HCT116 (cell line): ENCODE measurements around the gene NT5C2. TPM values are rescaled to one million over a fixed set of nuclear protein-coding genes. Genes with fewer than 3 reads are reported as not detected.
"Not testable (repeated sequence)": the region's sequence is repeated elsewhere in the genome, so short reads cannot be mapped to it uniquely, and the experiment has no call there.

ENCODE experiments used
- ATAC-seq: fragments of 200-7000 bp; cut with Tn5 transposase; 2 replicates; pipeline ENCODE4 v1.9.1; 2020; ENCODE audit warnings: mild to moderate bottlenecking, moderate library complexity
- BruUV-seq: library from RNA; stranded (reverse); fragments of 400-500 nt; replicated peaks from 2 replicates; lab custom pipeline; 2021; lab: Mats Ljungman, UMichigan
- CTCF ChIA-PET: fragments of 300-600 bp; sonication (Branson Sonifier 250); formaldehyde crosslinking; loops from one replicate; lab custom pipeline; 2021; ENCODE audit warnings: antibody characterized with exemption; lab: Charles Lee
- POLR2A ChIA-PET: fragments of 300-600, 350-600 bp; sonication (Branson Sonifier 250); formaldehyde crosslinking; loops from one replicate; lab custom pipeline; 2021; ENCODE audit warnings: antibody characterized with exemption; lab: Charles Lee
- RAD21 ChIA-PET, 2 experiments: fragments of 300-600 bp; sonication (Branson Sonifier 250); formaldehyde crosslinking; loops; one replicate each; lab custom pipeline; 2023; ENCODE audit warnings: low total read pairs in 2 of 2; ENCODE audit not compliant: uncharacterized antibody in 2 of 2, unreplicated experiment in 2 of 2, low non-redundant PET in 1 of 2; lab: Charles Lee
- DNase-seq: peaks from one replicate; pipeline ENCODE4 v3.0.0-alpha.2; 2010; ENCODE audit warnings: low read depth, low spot score
- H2AFZ ChIP-seq: fragments of 200-600 bp; shearing (Covaris generic), sonication (generic); 2 replicates; pipeline ENCODE4 v1.6.1; 2017; ENCODE audit warnings: low read depth, mixed run types, mixed read lengths, antibody characterized with exemption, low read length; ENCODE audit not compliant: poor library complexity, severe bottlenecking
- H3K27ac ChIP-seq: 2 replicates; pipeline ENCODE4 v1.5.1; 2012; ENCODE audit warnings: low read depth, low read length
- H3K27me3 ChIP-seq: fragments of 200-600 bp; sonication (generic); 2 replicates; pipeline ENCODE4 v1.6.1; 2016; ENCODE audit warnings: mixed run types, low read length, mixed read lengths; ENCODE audit not compliant: insufficient read depth
- H3K36me3 ChIP-seq, 2 experiments: fragments of 200-500 bp in 1 of 2; fragments of 200-600 bp in 1 of 2; sonication (Bioruptor generic) in 1 of 2; sonication (generic) in 1 of 2; 2 replicates each; pipeline versions ENCODE4 v1.5.1 to v1.6.1; 2014 to 2016; ENCODE audit warnings: low read length in 2 of 2, inconsistent platforms in 1 of 2, mixed read lengths in 1 of 2, mixed run types in 1 of 2; ENCODE audit not compliant: insufficient read depth in 2 of 2, control insufficient read depth in 1 of 2
- H3K4me1 ChIP-seq, 2 experiments: fragments of 200-600 bp in 1 of 2; sonication (generic) in 1 of 2; 2 replicates each; pipeline versions ENCODE4 v1.5.1 to v1.6.1; 2012 to 2017; ENCODE audit warnings: low read length in 2 of 2, inconsistent platforms in 1 of 2, mild to moderate bottlenecking in 1 of 2, mixed read lengths in 1 of 2, mixed run types in 1 of 2, moderate library complexity in 1 of 2; ENCODE audit not compliant: insufficient read depth in 2 of 2, control insufficient read depth in 1 of 2
- H3K4me2 ChIP-seq: fragments of 200-600 bp; sonication (generic); 2 replicates; pipeline ENCODE4 v1.6.1; 2017; ENCODE audit warnings: mixed run types, low read length, mixed read lengths
- H3K4me3 ChIP-seq, 2 experiments: fragments of 200-600 bp in 1 of 2; sonication (generic) in 1 of 2; replicated peaks in 1 of 2; 2 replicates each; pipeline ENCODE4 v1.5.1; 2011 to 2016; ENCODE audit warnings: low read length in 2 of 2, control low read depth in 1 of 2, low read depth in 1 of 2, mild to moderate bottlenecking in 1 of 2, mixed read lengths in 1 of 2, mixed run types in 1 of 2
- H3K79me2 ChIP-seq: fragments of 200-600 bp; sonication (generic); 2 replicates; pipeline ENCODE4 v1.6.1; 2017; ENCODE audit warnings: mild to moderate bottlenecking, mixed run types, low read length, moderate library complexity, mixed read lengths; ENCODE audit not compliant: insufficient read depth
- H3K9ac ChIP-seq: fragments of 200-600 bp; sonication (generic); 2 replicates; pipeline ENCODE4 v1.6.1; 2016; ENCODE audit warnings: low read length, mixed read lengths
- H3K9me2 ChIP-seq: fragments of 200-600 bp; sonication (generic), shearing (Covaris generic); 2 replicates; pipeline ENCODE4 v1.6.1; 2017; ENCODE audit warnings: mixed run types, mild to moderate bottlenecking, moderate library complexity; ENCODE audit not compliant: insufficient read depth
- H3K9me3 ChIP-seq, 2 experiments: fragments of 200-500 bp in 1 of 2; fragments of 200-600 bp in 1 of 2; sonication (Bioruptor generic) in 1 of 2; sonication (generic) in 1 of 2; 2 replicates each; pipeline ENCODE4 v1.6.1; 2014 to 2017; ENCODE audit warnings: low read length in 2 of 2, mixed read lengths in 2 of 2, inconsistent platforms in 1 of 2, low read depth in 1 of 2, mild to moderate bottlenecking in 1 of 2, mixed run types in 1 of 2, moderate library complexity in 1 of 2; ENCODE audit not compliant: control insufficient read depth in 1 of 2, insufficient read depth in 1 of 2
- H4K20me1 ChIP-seq: fragments of 200-600 bp; sonication (generic), shearing (Covaris generic); 2 replicates; pipeline ENCODE4 v1.6.1; 2017; ENCODE audit warnings: mixed run types, mild to moderate bottlenecking, moderate library complexity; ENCODE audit not compliant: insufficient read depth
- CEBPB ChIP-seq: IDR thresholded peaks from 2 replicates; pipeline ENCODE4 v1.6.1; 2012; ENCODE audit warnings: low read depth
- FOSL1 ChIP-seq: IDR thresholded peaks from 2 replicates; pipeline ENCODE4 v1.6.1; 2012; ENCODE audit warnings: low read depth
- POLR2A ChIP-seq: IDR thresholded peaks from 2 replicates; pipeline ENCODE4 v1.7.0; 2011; ENCODE audit warnings: borderline replicate concordance; ENCODE audit not compliant: insufficient read depth, insufficient read length; ENCODE audit errors: extremely low read depth
- POLR2AphosphoS5 ChIP-seq: IDR thresholded peaks from 2 replicates; pipeline ENCODE4 v1.6.1; 2011; ENCODE audit warnings: mild to moderate bottlenecking, low read depth, low read length, moderate library complexity
- SIN3A ChIP-seq: IDR thresholded peaks from 2 replicates; pipeline ENCODE4 v1.6.1; 2012; ENCODE audit warnings: low read depth
- SP1 ChIP-seq: IDR thresholded peaks from 2 replicates; pipeline ENCODE4 v1.6.1; 2012; ENCODE audit warnings: low read depth
- TCF7L2 ChIP-seq: IDR thresholded peaks from 2 replicates; pipeline ENCODE4 v1.7.0; 2011; ENCODE audit warnings: borderline replicate concordance, inconsistent platforms; ENCODE audit not compliant: insufficient read depth, insufficient read length; ENCODE audit errors: extremely low read depth
- YY1 ChIP-seq: IDR thresholded peaks from 2 replicates; pipeline ENCODE4 v1.6.1; 2011; ENCODE audit warnings: low read length, low read depth, moderate library complexity, mild to moderate bottlenecking; ENCODE audit not compliant: insufficient replicate concordance; ENCODE audit errors: extremely low read depth
- intact Hi-C: fragments of 100-400 bp; cut with micrococcal nuclease; formaldehyde crosslinking; loops from 2 replicates; pipeline ENCODE4 v1.10.0; 2022
- total RNA-seq: library from RNA; stranded (reverse); gene quantifications from one replicate; pipeline ENCODE4 v1.2.1, GENCODE V29; 2021; ENCODE audit not compliant: unreplicated experiment
- TF ChIP-seq, protein P1 (sequence below): IDR thresholded peaks from 2 replicates; pipeline ENCODE4 v1.6.1; 2012
- TF ChIP-seq, protein P2 (sequence below), 3 experiments: fragments of 200-600 bp in 1 of 3; sonication (generic) in 1 of 3; IDR thresholded peaks in 2 of 3; conservative IDR thresholded peaks in 1 of 3; 2 replicates each; pipeline ENCODE4 v1.5.1; 2012 to 2017; ENCODE audit warnings: low read depth in 2 of 3, low read length in 2 of 3, antibody characterized with exemption in 1 of 3, borderline replicate concordance in 1 of 3, control low read depth in 1 of 3, mild to moderate bottlenecking in 1 of 3, mixed read lengths in 1 of 3, mixed run types in 1 of 3, moderate library complexity in 1 of 3; ENCODE audit not compliant: insufficient read depth in 1 of 3

Gene NT5C2
- total RNA-seq, 1 experiment from 2014 or later: 63.0 TPM

DNA sequence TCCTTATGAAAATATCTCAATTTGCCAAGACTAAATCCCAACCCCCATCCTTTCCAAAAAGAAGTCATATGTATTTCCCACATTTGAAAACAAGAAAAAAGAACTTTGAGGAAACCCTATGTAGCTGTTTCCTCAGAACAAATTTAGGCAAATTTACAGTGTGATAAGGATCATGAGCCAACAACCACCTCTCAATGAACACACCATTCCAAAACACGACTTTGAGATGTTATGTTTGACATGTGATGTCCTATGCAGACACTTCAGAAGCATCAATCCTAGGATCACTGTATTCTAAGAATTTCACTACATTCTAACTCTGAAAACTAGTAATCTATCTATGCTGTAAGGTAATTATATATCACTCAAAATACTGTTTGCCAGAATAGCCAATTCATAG is 62.2 kb downstream of the NT5C2 start:
- H3K9ac ChIP-seq: no peak overlapping the region
- H3K4me2 ChIP-seq: no peak overlapping the region
- 0 out of 2 replicates have a peak, but pooled peaks cover 4% of the 10 kb centered on the region for H4K20me1 ChIP-seq
- intact Hi-C loops: no loop called here
- no peaks in the 10 kb centered on the region for H3K9me2 ChIP-seq
- RAD21 ChIA-PET: no interaction called here
- no peaks in the 10 kb centered on the region for H3K36me3 ChIP-seq
- no TSS peak for BruUV-seq
- TF ChIP-seq YY1: no peak
- ATAC-seq (no peak), DNase-seq (no peak)
- no peaks in the 10 kb centered on the region for H3K4me1 ChIP-seq
- no peak overlapping the region for H3K4me3 ChIP-seq
- no peaks in the 10 kb centered on the region for H3K27me3 ChIP-seq
- CTCF ChIA-PET: no interaction called here
- POLR2A ChIA-PET: no interaction called here
- H2AFZ ChIP-seq: no peak overlapping the region
- H3K9me3 ChIP-seq: no peaks in the 10 kb centered on the region
- no peak overlapping the region for H3K27ac ChIP-seq
- peaks cover 7% of the 10 kb centered on the region; the same call in 1 of the 2 replicates for H3K79me2 ChIP-seq

DNA sequence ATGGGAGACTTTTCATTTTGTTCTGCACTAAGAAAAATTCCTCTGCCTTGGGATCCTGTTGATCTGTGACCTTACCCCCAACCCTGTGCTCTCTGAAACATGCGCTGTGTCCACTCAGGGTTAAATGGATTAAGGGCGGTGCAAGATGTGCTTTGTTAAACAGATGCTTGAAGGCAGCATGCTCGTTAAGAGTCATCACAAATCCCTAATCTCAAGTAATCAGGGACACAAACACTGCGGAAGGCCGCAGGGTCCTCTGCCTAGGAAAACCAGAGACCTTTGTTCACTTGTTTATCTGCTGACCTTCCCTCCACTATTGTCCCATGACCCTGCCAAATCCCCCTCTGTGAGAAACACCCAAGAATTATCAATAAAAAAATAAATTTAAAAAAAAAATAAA is 62.9 kb downstream of the NT5C2 start:
- CTCF ChIA-PET, BruUV-seq, H3K9ac ChIP-seq, H2AFZ ChIP-seq, H3K27me3 ChIP-seq, H3K4me2 ChIP-seq, POLR2A ChIA-PET, DNase-seq, H3K4me3 ChIP-seq, H3K9me2 ChIP-seq, ATAC-seq, H3K36me3 ChIP-seq, intact Hi-C loops, H3K9me3 ChIP-seq, H4K20me1 ChIP-seq, H3K27ac ChIP-seq, H3K4me1 ChIP-seq, RAD21 ChIA-PET: not testable (repeated sequence)
- H3K79me2 ChIP-seq: peaks cover 13% of the 10 kb centered on the region; the same call in 1 of the 2 replicates

DNA sequence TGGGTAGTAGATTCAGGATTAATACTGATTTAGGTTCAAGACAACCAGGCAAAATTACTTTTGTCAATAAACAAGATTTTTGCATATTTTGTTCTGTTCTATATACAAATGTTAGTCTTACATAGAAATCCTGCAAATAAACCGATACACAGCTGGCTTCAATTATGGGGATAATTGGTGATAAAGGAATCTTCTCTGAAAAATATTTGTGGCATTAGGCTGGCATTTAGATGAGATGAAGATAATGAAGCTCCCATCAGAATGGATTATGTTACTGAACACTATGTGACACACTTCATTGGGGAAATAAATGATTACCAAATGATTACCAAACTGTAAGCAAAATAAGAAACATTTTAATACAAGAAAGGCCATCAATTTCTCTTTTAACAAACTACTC is 65.8 kb downstream of the NT5C2 start:
- CTCF ChIA-PET: interaction anchor here (0.9 kb wide), 1 partner anchor 117 kb away, joined by 3 read pairs; no protein-coding TSS in a partner anchor
- POLR2A ChIA-PET: no interaction called here
- Histone ChIP-seq H4K20me1 (0 out of 2 replicates have a peak, but pooled peaks cover 12% of the 10 kb centered on the region), H3K4me3 (no peak overlapping the region), H3K9ac (no peak overlapping the region), H3K9me2 (no peaks in the 10 kb centered on the region), H3K27ac (no peak overlapping the region), H3K9me3 (no peaks in the 10 kb centered on the region), H3K79me2 (peaks cover 21% of the 10 kb centered on the region; the same call in 1 of the 2 replicates), H2AFZ (no peak overlapping the region), H3K4me2 (no peak overlapping the region), H3K4me1 (no peaks in the 10 kb centered on the region), H3K36me3 (no peaks in the 10 kb centered on the region), H3K27me3 (no peaks in the 10 kb centered on the region)
- BruUV-seq: no TSS peak
- RAD21 ChIA-PET: no interaction called here
- DNase-seq: no peak
- intact Hi-C loops: no loop called here
- ATAC-seq: no peak
- TF ChIP-seq, protein P1, sequence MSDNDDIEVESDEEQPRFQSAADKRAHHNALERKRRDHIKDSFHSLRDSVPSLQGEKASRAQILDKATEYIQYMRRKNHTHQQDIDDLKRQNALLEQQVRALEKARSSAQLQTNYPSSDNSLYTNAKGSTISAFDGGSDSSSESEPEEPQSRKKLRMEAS: no peak
- TF ChIP-seq, protein P2, sequence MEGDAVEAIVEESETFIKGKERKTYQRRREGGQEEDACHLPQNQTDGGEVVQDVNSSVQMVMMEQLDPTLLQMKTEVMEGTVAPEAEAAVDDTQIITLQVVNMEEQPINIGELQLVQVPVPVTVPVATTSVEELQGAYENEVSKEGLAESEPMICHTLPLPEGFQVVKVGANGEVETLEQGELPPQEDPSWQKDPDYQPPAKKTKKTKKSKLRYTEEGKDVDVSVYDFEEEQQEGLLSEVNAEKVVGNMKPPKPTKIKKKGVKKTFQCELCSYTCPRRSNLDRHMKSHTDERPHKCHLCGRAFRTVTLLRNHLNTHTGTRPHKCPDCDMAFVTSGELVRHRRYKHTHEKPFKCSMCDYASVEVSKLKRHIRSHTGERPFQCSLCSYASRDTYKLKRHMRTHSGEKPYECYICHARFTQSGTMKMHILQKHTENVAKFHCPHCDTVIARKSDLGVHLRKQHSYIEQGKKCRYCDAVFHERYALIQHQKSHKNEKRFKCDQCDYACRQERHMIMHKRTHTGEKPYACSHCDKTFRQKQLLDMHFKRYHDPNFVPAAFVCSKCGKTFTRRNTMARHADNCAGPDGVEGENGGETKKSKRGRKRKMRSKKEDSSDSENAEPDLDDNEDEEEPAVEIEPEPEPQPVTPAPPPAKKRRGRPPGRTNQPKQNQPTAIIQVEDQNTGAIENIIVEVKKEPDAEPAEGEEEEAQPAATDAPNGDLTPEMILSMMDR (IDR thresholded peaks at IDR 0.05 in 2 of 3, conservative IDR thresholded peaks at IDR 0.05 in 1 of 3; ENCODE audit: borderline replicate concordance in 1 of 3, insufficient read depth in 1 of 3, low read depth in 2 of 3, low read length in 2 of 3): no peak
- TF ChIP-seq SIN3A: no peak
- TF ChIP-seq POLR2A: no peak
- TF ChIP-seq SP1: no peak
- no peak for TF ChIP-seq CEBPB
- TF ChIP-seq POLR2AphosphoS5: no peak
- no peak for TF ChIP-seq TCF7L2
- TF ChIP-seq YY1: no peak
- TF ChIP-seq FOSL1: no peak
